Measurements from ENCODE around the gene PHLDA3. TPM values are rescaled to one million over a fixed set of nuclear protein-coding genes. Genes with fewer than 3 reads are reported as not detected.
A peak's percentile ranks its signal among the peaks of the same experiment; 100 is the strongest.

The PHLDA3 gene
- total and polyA plus RNA-seq, 2 of the 13 experiments (the other 11 are each of a cell fraction or from before 2014, with no cell fraction given): 16.7 to 33.6 TPM

DNA sequence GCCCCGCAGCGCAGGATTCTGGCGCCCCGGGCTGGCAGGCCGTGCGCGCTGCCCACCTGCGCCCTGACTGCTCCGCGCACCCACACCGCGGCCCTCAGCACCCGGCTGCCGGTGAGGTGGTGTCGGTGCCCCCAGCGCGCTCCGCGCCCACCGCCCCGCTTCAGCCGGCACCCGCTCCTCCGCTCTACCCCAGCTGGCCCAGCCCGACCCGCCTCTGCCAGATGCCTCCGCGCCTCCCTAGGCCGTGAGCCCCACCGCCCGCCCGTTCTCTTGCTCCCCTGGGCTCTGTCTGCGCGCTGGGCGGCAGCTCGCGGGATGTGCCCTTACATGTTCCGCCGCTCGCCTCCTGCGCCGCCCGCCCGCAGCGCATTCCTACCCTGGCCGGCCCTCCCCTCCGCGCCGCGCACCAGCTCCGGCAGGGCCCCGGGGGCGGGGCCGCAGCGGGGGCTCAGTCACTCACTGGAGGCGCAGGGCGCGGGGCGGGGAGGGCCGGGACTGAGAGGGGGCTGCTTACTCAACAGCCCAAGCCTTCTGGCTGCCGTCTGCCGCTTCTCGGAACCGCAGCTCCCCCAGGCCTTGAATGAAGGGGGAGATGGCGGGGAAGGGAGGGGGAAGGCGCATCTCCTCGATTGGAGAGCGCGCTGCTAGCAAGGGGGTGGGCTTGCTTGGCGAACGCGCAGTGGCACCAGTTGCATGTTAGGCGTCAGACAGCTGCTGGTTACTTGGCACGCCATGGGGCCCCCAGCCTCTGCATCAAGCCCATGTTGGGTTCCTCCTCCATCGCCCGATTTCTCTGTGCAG lies at the start of gene PHLDA3 (continued):
- TF ChIP-seq, protein P1, sequence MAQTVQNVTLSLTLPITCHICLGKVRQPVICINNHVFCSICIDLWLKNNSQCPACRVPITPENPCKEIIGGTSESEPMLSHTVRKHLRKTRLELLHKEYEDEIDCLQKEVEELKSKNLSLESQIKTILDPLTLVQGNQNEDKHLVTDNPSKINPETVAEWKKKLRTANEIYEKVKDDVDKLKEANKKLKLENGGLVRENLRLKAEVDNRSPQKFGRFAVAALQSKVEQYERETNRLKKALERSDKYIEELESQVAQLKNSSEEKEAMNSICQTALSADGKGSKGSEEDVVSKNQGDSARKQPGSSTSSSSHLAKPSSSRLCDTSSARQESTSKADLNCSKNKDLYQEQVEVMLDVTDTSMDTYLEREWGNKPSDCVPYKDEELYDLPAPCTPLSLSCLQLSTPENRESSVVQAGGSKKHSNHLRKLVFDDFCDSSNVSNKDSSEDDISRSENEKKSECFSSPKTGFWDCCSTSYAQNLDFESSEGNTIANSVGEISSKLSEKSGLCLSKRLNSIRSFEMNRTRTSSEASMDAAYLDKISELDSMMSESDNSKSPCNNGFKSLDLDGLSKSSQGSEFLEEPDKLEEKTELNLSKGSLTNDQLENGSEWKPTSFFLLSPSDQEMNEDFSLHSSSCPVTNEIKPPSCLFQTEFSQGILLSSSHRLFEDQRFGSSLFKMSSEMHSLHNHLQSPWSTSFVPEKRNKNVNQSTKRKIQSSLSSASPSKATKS (CRISPR knock-in tag; IDR thresholded peaks at IDR 0.05): no peak; the same call in 1 of the 2 replicates
- TF ChIP-seq WIZ (CRISPR knock-in tag; IDR thresholded peaks at IDR 0.05): no peak; the same call in 1 of the 2 replicates
- no peak for TF ChIP-seq ZNF430 (CRISPR knock-in tag; IDR thresholded peaks at IDR 0.05)
- TF ChIP-seq, protein P2, sequence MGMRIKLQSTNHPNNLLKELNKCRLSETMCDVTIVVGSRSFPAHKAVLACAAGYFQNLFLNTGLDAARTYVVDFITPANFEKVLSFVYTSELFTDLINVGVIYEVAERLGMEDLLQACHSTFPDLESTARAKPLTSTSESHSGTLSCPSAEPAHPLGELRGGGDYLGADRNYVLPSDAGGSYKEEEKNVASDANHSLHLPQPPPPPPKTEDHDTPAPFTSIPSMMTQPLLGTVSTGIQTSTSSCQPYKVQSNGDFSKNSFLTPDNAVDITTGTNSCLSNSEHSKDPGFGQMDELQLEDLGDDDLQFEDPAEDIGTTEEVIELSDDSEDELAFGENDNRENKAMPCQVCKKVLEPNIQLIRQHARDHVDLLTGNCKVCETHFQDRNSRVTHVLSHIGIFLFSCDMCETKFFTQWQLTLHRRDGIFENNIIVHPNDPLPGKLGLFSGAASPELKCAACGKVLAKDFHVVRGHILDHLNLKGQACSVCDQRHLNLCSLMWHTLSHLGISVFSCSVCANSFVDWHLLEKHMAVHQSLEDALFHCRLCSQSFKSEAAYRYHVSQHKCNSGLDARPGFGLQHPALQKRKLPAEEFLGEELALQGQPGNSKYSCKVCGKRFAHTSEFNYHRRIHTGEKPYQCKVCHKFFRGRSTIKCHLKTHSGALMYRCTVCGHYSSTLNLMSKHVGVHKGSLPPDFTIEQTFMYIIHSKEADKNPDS (CRISPR knock-in tag; IDR thresholded peaks at IDR 0.05): 0 out of 2 replicates have a peak, but pooled peaks have one; percentile 31
- no peak for TF ChIP-seq ELF3 (CRISPR knock-in tag; IDR thresholded peaks at IDR 0.05)
- TF ChIP-seq, protein P3, sequence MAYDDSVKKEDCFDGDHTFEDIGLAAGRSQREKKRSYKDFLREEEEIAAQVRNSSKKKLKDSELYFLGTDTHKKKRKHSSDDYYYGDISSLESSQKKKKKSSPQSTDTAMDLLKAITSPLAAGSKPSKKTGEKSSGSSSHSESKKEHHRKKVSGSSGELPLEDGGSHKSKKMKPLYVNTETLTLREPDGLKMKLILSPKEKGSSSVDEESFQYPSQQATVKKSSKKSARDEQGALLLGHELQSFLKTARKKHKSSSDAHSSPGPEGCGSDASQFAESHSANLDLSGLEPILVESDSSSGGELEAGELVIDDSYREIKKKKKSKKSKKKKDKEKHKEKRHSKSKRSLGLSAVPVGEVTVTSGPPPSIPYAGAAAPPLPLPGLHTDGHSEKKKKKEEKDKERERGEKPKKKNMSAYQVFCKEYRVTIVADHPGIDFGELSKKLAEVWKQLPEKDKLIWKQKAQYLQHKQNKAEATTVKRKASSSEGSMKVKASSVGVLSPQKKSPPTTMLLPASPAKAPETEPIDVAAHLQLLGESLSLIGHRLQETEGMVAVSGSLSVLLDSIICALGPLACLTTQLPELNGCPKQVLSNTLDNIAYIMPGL (CRISPR knock-in tag; IDR thresholded peaks at IDR 0.05; ENCODE audit: borderline replicate concordance in 1 of 2, low read depth in 1 of 2): peak; percentile 66 to 84
- no peak for TF ChIP-seq NFIC (IDR thresholded peaks at IDR 0.05; ENCODE audit: low read length)
- no peak for TF ChIP-seq NCOR1 (IDR thresholded peaks at IDR 0.05; ENCODE audit: borderline replicate concordance, low read length)
- TF ChIP-seq, protein P4, sequence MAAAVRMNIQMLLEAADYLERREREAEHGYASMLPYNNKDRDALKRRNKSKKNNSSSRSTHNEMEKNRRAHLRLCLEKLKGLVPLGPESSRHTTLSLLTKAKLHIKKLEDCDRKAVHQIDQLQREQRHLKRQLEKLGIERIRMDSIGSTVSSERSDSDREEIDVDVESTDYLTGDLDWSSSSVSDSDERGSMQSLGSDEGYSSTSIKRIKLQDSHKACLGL (CRISPR knock-in tag; IDR thresholded peaks at IDR 0.05): peak; percentile 48
- no peak for TF ChIP-seq NFE2L1 (CRISPR knock-in tag; IDR thresholded peaks at IDR 0.05; ENCODE audit: borderline replicate concordance)
- no peak for TF ChIP-seq MATR3 (CRISPR knock-in tag; IDR thresholded peaks at IDR 0.05)
- TF ChIP-seq NONO (IDR thresholded peaks at IDR 0.05): no peak
- TF ChIP-seq NONO (CRISPR knock-in tag; conservative IDR thresholded peaks at IDR 0.05): no peak; the same call in 1 of the 2 replicates
- TF ChIP-seq, protein P5, sequence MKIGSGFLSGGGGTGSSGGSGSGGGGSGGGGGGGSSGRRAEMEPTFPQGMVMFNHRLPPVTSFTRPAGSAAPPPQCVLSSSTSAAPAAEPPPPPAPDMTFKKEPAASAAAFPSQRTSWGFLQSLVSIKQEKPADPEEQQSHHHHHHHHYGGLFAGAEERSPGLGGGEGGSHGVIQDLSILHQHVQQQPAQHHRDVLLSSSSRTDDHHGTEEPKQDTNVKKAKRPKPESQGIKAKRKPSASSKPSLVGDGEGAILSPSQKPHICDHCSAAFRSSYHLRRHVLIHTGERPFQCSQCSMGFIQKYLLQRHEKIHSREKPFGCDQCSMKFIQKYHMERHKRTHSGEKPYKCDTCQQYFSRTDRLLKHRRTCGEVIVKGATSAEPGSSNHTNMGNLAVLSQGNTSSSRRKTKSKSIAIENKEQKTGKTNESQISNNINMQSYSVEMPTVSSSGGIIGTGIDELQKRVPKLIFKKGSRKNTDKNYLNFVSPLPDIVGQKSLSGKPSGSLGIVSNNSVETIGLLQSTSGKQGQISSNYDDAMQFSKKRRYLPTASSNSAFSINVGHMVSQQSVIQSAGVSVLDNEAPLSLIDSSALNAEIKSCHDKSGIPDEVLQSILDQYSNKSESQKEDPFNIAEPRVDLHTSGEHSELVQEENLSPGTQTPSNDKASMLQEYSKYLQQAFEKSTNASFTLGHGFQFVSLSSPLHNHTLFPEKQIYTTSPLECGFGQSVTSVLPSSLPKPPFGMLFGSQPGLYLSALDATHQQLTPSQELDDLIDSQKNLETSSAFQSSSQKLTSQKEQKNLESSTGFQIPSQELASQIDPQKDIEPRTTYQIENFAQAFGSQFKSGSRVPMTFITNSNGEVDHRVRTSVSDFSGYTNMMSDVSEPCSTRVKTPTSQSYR (CRISPR knock-in tag; IDR thresholded peaks at IDR 0.05; ENCODE audit: borderline replicate concordance): no peak
- no peak for TF ChIP-seq ZNF816 (CRISPR knock-in tag; IDR thresholded peaks at IDR 0.05; ENCODE audit: borderline replicate concordance)
- peak; percentile 42; the same call in 1 of the 2 replicates for TF ChIP-seq ETV5 (CRISPR knock-in tag; IDR thresholded peaks at IDR 0.05; ENCODE audit: borderline replicate concordance)
- TF ChIP-seq, protein P6, sequence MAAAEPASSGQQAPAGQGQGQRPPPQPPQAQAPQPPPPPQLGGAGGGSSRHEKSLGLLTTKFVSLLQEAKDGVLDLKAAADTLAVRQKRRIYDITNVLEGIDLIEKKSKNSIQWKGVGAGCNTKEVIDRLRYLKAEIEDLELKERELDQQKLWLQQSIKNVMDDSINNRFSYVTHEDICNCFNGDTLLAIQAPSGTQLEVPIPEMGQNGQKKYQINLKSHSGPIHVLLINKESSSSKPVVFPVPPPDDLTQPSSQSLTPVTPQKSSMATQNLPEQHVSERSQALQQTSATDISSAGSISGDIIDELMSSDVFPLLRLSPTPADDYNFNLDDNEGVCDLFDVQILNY (CRISPR knock-in tag; conservative IDR thresholded peaks at IDR 0.05): 0 out of 2 replicates have a peak, but pooled peaks have one; percentile 25
- peak; percentile 59 for TF ChIP-seq CEBPG (CRISPR knock-in tag; IDR thresholded peaks at IDR 0.05)
